Neutrophil (primary cell): ENCODE results near the gene INPP5A.

ENCODE experiments used
- H3K27ac ChIP-seq: fragments of 200-600 bp; sonication (generic); 2 replicates; pipeline ENCODE4 v1.5.1; 2016; ENCODE audit warnings: mild to moderate bottlenecking, moderate library complexity
- H3K27me3 ChIP-seq: fragments of 200-600 bp; sonication (generic); 2 replicates; pipeline ENCODE4 v1.6.0; 2016; ENCODE audit warnings: mild to moderate bottlenecking
- H3K36me3 ChIP-seq: fragments of 200-600 bp; sonication (generic); 2 replicates; pipeline ENCODE4 v1.5.1; 2017
- H3K4me1 ChIP-seq, 2 experiments: fragments of 200-600 bp in 1 of 2; sonication (generic) in 1 of 2; 1 replicate in 1 of 2; 2 replicates in 1 of 2; pipeline versions ENCODE4 v1.5.1 to v1.6.1; 2013 to 2016; ENCODE audit warnings: low read depth in 1 of 2, low read length in 1 of 2, mild to moderate bottlenecking in 1 of 2, moderate library complexity in 1 of 2; ENCODE audit not compliant: control insufficient read depth in 1 of 2, insufficient read depth in 1 of 2
- H3K4me3 ChIP-seq, 2 experiments: fragments of 200-600 bp in 1 of 2; sonication (generic) in 1 of 2; 1 replicate in 1 of 2; 2 replicates in 1 of 2; pipeline ENCODE4 v1.5.1; 2013 to 2016; ENCODE audit warnings: low read depth in 1 of 2, low read length in 1 of 2, mild to moderate bottlenecking in 1 of 2, moderate library complexity in 1 of 2
- H3K9me3 ChIP-seq: fragments of 200-600 bp; sonication (generic); 2 replicates; pipeline ENCODE4 v1.5.1; 2016
- TF ChIP-seq, protein P1 (sequence below): fragments of 200-600 bp; sonication (generic); IDR thresholded peaks from 2 replicates; pipeline ENCODE4 v1.5.1; 2016; ENCODE audit warnings: antibody characterized with exemption

INPP5A gene

DNA sequence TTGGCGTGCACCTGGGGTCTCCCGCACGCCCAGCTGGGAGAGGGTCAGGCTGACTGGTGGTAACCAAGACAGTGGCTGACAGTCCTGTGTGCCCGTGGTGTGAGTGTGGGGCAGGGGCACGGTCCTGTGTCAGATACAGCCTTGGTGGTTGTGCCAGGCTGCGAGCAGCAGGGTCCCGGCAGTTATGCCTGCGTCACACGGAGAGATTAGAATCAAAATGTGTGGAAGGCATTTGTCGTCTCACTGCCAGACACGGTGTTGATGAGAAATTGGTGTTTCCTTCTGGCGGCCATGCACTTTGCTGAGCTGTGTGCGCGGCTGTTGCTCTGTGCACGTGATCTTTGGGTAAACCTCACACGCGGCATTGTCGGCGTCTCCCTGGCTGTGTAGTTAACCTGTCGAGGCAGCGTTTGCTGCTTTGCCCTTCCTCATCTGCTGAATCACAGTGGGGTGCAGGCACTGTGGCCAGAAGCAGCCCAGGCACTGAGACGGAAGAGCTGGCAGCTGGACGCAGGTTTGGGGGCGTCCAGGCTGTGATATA is 160.7 kb downstream of the INPP5A start:
- Histone ChIP-seq H3K4me3 (no peak overlapping the region), H3K9me3 (no peaks in the 10 kb centered on the region), H3K4me1 (no peaks in the 10 kb centered on the region), H3K27ac (no peak overlapping the region), H3K27me3 (no peaks in the 10 kb centered on the region), H3K36me3 (peaks cover 63% of the 10 kb centered on the region)
- TF ChIP-seq, protein P1, sequence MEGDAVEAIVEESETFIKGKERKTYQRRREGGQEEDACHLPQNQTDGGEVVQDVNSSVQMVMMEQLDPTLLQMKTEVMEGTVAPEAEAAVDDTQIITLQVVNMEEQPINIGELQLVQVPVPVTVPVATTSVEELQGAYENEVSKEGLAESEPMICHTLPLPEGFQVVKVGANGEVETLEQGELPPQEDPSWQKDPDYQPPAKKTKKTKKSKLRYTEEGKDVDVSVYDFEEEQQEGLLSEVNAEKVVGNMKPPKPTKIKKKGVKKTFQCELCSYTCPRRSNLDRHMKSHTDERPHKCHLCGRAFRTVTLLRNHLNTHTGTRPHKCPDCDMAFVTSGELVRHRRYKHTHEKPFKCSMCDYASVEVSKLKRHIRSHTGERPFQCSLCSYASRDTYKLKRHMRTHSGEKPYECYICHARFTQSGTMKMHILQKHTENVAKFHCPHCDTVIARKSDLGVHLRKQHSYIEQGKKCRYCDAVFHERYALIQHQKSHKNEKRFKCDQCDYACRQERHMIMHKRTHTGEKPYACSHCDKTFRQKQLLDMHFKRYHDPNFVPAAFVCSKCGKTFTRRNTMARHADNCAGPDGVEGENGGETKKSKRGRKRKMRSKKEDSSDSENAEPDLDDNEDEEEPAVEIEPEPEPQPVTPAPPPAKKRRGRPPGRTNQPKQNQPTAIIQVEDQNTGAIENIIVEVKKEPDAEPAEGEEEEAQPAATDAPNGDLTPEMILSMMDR, result no peak

DNA sequence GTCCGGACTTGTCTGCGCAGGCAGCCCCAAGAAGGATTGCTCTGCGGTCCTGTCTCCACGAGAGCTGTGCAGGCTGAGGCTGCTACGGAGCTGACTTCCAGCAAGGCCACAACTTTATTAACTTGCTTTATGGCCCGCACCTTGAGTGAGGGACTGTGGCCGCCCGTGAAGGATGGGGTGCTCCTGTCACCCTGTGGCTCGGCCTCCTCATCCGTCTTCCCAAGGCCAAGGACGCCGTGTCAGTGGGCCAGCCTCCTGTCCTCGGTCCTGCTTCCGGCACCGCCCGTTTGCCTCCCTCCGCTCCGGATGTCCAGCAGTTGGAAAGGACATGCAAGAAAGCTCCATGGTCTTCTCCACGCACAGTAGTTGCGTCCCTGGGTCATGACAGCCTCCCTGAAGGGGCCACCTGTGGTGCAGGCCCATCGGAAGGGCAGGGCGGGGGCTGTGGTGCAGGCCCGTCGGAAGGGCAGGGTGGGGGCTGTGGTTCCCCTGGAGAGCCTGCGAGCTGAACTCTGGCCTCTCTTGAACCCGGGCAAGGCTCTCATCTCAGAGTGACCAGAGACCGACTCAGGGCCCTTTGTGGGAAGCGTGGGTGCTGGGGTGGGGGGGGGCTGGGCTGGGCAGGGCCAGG is 161.3 kb downstream of the INPP5A start:
- no peak overlapping the region for H3K4me3 ChIP-seq
- no peak overlapping the region for H3K27ac ChIP-seq
- H3K27me3 ChIP-seq, result no peaks in the 10 kb centered on the region
- no peaks in the 10 kb centered on the region for H3K4me1 ChIP-seq
- H3K36me3 ChIP-seq, result peaks cover 66% of the 10 kb centered on the region
- H3K9me3 ChIP-seq, result no peaks in the 10 kb centered on the region
- TF ChIP-seq, protein P1, result no peak

- H3K4me3 ChIP-seq, result no peak overlapping the region
- no peaks in the 10 kb centered on the region for H3K27me3 ChIP-seq
- no peak overlapping the region for H3K27ac ChIP-seq
- no peaks in the 10 kb centered on the region for H3K4me1 ChIP-seq
- TF ChIP-seq, protein P1, result no peak
- no peaks in the 10 kb centered on the region for H3K9me3 ChIP-seq
- peaks cover 66% of the 10 kb centered on the region for H3K36me3 ChIP-seq
Observed at GRCh38 chr10:132699411-132700155, 162.0 kb downstream of the INPP5A start.

DNA sequence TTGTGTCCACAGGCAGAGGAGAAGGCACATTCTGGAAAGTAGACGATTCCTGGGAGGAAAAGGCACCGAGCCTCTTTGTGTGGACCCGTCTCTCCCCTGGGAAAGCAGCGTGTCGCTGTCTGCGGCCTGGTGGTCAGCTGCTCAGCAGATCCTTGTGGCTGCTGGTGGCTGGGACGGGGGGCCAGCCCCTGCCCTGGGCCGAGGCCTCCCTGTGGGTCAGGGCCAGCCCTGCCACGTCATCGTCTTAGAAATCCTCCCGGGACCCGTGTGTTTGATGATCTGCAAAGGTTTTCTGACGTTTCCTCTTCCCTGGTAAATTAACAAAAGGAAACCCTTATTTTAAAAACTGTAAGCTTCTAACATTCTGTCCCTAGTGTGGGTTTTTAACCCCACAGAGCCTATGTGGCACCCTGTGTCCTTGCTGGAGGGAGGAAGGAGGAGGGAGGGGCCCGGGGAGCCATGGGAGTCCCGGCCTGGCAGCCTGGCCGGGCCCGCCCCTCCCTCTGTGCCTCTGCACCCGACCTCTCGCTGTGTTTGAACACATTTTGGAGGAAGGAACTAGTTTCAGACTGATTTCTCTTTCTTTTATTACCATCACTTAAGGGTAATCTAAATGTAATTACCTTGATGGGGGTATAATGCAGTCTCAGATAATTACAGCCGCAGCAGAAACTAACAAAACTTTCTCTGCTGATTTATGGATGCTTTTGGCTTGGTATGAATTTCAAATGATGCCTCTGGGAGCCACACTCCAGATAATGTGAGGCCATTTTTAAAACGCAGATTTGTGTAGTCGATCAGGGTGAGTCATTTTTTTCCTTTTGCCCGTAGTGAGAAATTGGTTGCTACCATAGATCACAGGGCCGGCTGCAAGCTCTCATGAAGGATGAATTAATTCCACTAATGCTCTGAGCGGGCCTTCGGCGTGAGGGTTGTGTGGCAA is 162.8 kb downstream of the INPP5A start:
- H3K9me3 ChIP-seq, result no peaks in the 10 kb centered on the region
- H3K27me3 ChIP-seq, result no peaks in the 10 kb centered on the region
- H3K4me3 ChIP-seq, result no peak overlapping the region
- no peaks in the 10 kb centered on the region for H3K4me1 ChIP-seq
- no peak overlapping the region for H3K27ac ChIP-seq
- H3K36me3 ChIP-seq, result peaks cover 71% of the 10 kb centered on the region
- TF ChIP-seq, protein P1, result no peak

- Histone ChIP-seq H3K9me3 (no peaks in the 10 kb centered on the region), H3K4me3 (no peak overlapping the region), H3K36me3 (peaks cover 73% of the 10 kb centered on the region), H3K4me1 (no peaks in the 10 kb centered on the region), H3K27me3 (no peaks in the 10 kb centered on the region), H3K27ac (no peak overlapping the region)
- TF ChIP-seq, protein P1, result no peak
Observed at GRCh38 chr10:132701099-132701845, 163.7 kb downstream of the INPP5A start.
